ENCODE data around the gene SPRED2. TPM values are rescaled to one million over a fixed set of nuclear protein-coding genes. Genes with fewer than 3 reads are reported as not detected.

Gene SPRED2
- total and polyA plus RNA-seq, 2 of the 8 experiments (the other 6 are each of a cell fraction or from before 2014, with no cell fraction given), result 15.3 to 22.5 TPM

DNA sequence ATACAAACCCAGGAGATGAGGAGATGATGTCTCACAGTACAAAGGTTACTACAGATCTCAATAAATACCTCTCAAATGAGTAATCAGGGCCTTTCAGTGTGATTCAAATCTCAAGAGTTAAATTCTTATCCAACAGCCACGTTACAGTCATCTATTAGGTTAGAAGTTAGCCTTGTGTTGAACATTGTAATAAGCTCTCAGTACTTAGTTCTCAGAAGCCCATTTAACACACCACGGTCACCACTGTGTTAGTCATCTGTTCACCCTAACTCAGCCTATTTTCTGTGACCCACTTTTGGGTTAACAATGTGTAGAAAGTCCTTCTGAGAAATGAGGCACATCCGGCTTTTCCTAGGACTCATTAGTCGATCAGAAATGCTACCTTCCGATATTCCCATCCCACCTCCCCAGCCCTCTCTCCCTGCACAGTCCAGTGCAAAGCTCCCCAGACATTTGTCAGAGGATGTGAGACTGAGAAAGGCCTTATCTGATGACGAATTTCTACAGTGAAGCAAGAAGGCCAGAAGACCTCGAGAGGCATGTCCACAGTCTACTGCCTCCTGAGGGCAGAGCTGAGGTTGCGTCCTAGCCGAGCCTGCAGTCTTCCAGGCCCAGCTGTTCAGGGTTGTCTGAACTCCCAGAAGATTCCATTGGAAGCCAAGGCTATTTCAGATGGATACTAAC, 112.2 kb downstream of the SPRED2 start:
- H3K4me3 ChIP-seq (ENCODE audit: extremely low read depth in 1 of 4, insufficient read depth in 2 of 4, low read depth in 3 of 4, low read length in 4 of 4), result no peak overlapping the region
- H3K9ac ChIP-seq (replicated peaks in 1 of 4; ENCODE audit: extremely low read depth in 1 of 4, low read depth in 3 of 4, low read length in 3 of 4), result no peak overlapping the region
- H3K4me2 ChIP-seq (ENCODE audit: insufficient read depth in 1 of 2, low read depth in 2 of 2, low read length in 2 of 2), result no peak overlapping the region

More for the DNA sequence above, 112.2 kb downstream of the SPRED2 start:
- DNase-seq (ENCODE audit: low read depth in 1 of 2, low spot score in 2 of 2) (no peak), FAIRE-seq (no peak)
- Histone ChIP-seq H2AFZ (ENCODE audit: low read length) (no peak overlapping the region), H3K4me1 (replicated peaks in 1 of 4; ENCODE audit: control insufficient read depth in 3 of 4, insufficient read depth in 4 of 4, low read length in 3 of 4) (no peaks in the 10 kb centered on the region), H2BK120ac (replicated peaks; ENCODE audit: low read depth, low read length) (no peak overlapping the region), H4K8ac (ENCODE audit: extremely low read depth, insufficient read depth, low read length) (no peak overlapping the region), H3K36me3 (ENCODE audit: control insufficient read depth in 2 of 4, insufficient read depth in 4 of 4, low read length in 3 of 4) (no peaks in the 10 kb centered on the region), H3K23ac (ENCODE audit: insufficient read length) (no peak overlapping the region), H3K79me2 (ENCODE audit: control insufficient read depth in 1 of 2, insufficient read depth in 2 of 2, low read length in 2 of 2) (no peaks in the 10 kb centered on the region), H2BK5ac (ENCODE audit: low read depth, low read length) (no peak overlapping the region), H3K79me1 (ENCODE audit: low read depth, low read length) (no peaks in the 10 kb centered on the region; the same call in 1 of the 2 replicates), H2BK12ac (ENCODE audit: low read depth, low read length) (no peak overlapping the region), H3K18ac (ENCODE audit: extremely low read depth, low read length) (no peak overlapping the region), H2BK15ac (ENCODE audit: low read length) (no peak overlapping the region), H2AK5ac (ENCODE audit: low read depth, low read length) (no peak overlapping the region), H3K14ac (ENCODE audit: insufficient read length) (no peak overlapping the region), H3K56ac (replicated peaks; ENCODE audit: insufficient read length, low read depth, low read length) (no peak overlapping the region), H4K91ac (replicated peaks; ENCODE audit: insufficient read length, low read length) (no peak overlapping the region), H3K27me3 (replicated peaks in 1 of 4; ENCODE audit: control insufficient read depth in 3 of 4, extremely low read depth in 1 of 4, insufficient read depth in 3 of 4, low read length in 3 of 4) (no peaks in the 10 kb centered on the region), H3K23me2 (ENCODE audit: low read depth, low read length) (no peaks in the 10 kb centered on the region), H4K5ac (ENCODE audit: insufficient read length, low read depth, low read length) (no peak overlapping the region), H3K9me3 (ENCODE audit: insufficient read depth in 2 of 2, low read depth in 1 of 2, low read length in 1 of 2) (no peaks in the 10 kb centered on the region), H3K4ac (replicated peaks; ENCODE audit: insufficient read length, low read depth, low read length) (no peak overlapping the region), H2BK20ac (ENCODE audit: low read length) (no peak overlapping the region), H3K27ac (ENCODE audit: low read depth, low read length) (no peak overlapping the region), H4K20me1 (replicated peaks in 1 of 2; ENCODE audit: control insufficient read depth in 1 of 2, insufficient read depth in 2 of 2, low read length in 2 of 2) (peaks cover 0 to 6% of the 10 kb centered on the region in 2 experiments)
- no peak for TF ChIP-seq EGR1 (IDR thresholded peaks at IDR 0.05; ENCODE audit: borderline replicate concordance, low read depth, low read length)
- peak; percentile 16 to 43; a peak in 3 of 4 replicates for TF ChIP-seq RAD21 (IDR thresholded peaks at IDR 0.05 in 1 of 2, conservative IDR thresholded peaks at IDR 0.05 in 1 of 2; ENCODE audit: low read depth in 2 of 2, low read length in 2 of 2)
- TF ChIP-seq, protein P1, sequence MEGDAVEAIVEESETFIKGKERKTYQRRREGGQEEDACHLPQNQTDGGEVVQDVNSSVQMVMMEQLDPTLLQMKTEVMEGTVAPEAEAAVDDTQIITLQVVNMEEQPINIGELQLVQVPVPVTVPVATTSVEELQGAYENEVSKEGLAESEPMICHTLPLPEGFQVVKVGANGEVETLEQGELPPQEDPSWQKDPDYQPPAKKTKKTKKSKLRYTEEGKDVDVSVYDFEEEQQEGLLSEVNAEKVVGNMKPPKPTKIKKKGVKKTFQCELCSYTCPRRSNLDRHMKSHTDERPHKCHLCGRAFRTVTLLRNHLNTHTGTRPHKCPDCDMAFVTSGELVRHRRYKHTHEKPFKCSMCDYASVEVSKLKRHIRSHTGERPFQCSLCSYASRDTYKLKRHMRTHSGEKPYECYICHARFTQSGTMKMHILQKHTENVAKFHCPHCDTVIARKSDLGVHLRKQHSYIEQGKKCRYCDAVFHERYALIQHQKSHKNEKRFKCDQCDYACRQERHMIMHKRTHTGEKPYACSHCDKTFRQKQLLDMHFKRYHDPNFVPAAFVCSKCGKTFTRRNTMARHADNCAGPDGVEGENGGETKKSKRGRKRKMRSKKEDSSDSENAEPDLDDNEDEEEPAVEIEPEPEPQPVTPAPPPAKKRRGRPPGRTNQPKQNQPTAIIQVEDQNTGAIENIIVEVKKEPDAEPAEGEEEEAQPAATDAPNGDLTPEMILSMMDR (IDR thresholded peaks at IDR 0.05; ENCODE audit: control extremely low read depth in 1 of 3, insufficient read depth in 1 of 3, low read depth in 1 of 3, low read length in 3 of 3), result peak; percentile 36 to 69 (median 69)
- 84% methylated on average over 9 of the region's 9 CpGs; no CpG with 5 or more reads in 1 of the 2 experiments for WGBS, 2 experiments (ENCODE audit: extremely low coverage in 1 of 2, insufficient coverage in 1 of 2, insufficient read length in 1 of 2, insufficient replicate concordance in 2 of 2, low coverage in 1 of 2, low lambda C conversion rate in 2 of 2, missing lambda C conversion rate in 1 of 2)
- CTCF ChIA-PET (ENCODE audit: partially characterized antibody), result interaction anchor here (0.6 to 3.9 kb wide), 21 partner anchors 9 to 236 kb away, joined by 3 to 14 read pairs (median 3); no protein-coding TSS in a partner anchor
- POLR2A ChIA-PET (ENCODE audit: partially characterized antibody), result no interaction called here

All from H1 (cell line).